A673 (cell line): ENCODE measurements around the gene BORA. TPM values are rescaled to one million over a fixed set of nuclear protein-coding genes. Genes with fewer than 3 reads are reported as not detected.

Experiments used
- BruUV-seq: library from RNA; stranded (reverse); fragments of 400-500 nt; replicated peaks from 2 replicates; lab custom pipeline; 2021; lab: Mats Ljungman, UMichigan
- CTCF ChIA-PET: fragments of 300-600 bp; sonication (Branson Sonifier 250); formaldehyde crosslinking; loops from one replicate; lab custom pipeline; 2022; ENCODE audit warnings: antibody characterized with exemption; lab: Charles Lee
- POLR2A ChIA-PET: fragments of 300-600 bp; sonication (Branson Sonifier 250); formaldehyde crosslinking; loops from one replicate; lab custom pipeline; 2022; ENCODE audit warnings: antibody characterized with exemption; ENCODE audit not compliant: low non-redundant PET; lab: Charles Lee
- DNase-seq: peaks from one replicate; pipeline ENCODE4 v3.0.0-alpha.2; 2015; ENCODE audit warnings: low spot score
- H3K27ac ChIP-seq: fragments of 200-600 bp; sonication (generic); 2 replicates; pipeline ENCODE4 v1.5.1; 2016; ENCODE audit warnings: mixed run types, low read depth, mild to moderate bottlenecking, mixed read lengths, antibody characterized with exemption, low read length; ENCODE audit not compliant: poor library complexity, severe bottlenecking
- H3K27me3 ChIP-seq: fragments of 200-600 bp; sonication (generic); replicated peaks from 2 replicates; pipeline ENCODE4 v1.6.1; 2017; ENCODE audit warnings: mixed run types, low read depth, mild to moderate bottlenecking, mixed read lengths, antibody characterized with exemption, low read length; ENCODE audit not compliant: insufficient read depth, poor library complexity
- H3K36me3 ChIP-seq: fragments of 200-600 bp; sonication (generic); 2 replicates; pipeline ENCODE4 v1.6.1; 2016; ENCODE audit warnings: mixed run types, mild to moderate bottlenecking, mixed read lengths, antibody characterized with exemption, low read length; ENCODE audit not compliant: insufficient read depth, poor library complexity, severe bottlenecking
- H3K4me1 ChIP-seq: fragments of 200-600 bp; sonication (generic); 2 replicates; pipeline ENCODE4 v1.6.1; 2017; ENCODE audit warnings: mixed run types, mild to moderate bottlenecking, mixed read lengths, antibody characterized with exemption, low read length; ENCODE audit not compliant: insufficient read depth, poor library complexity, severe bottlenecking
- H3K4me3 ChIP-seq: fragments of 200-600 bp; sonication (generic); 2 replicates; pipeline ENCODE4 v1.5.1; 2016; ENCODE audit warnings: low read depth, mixed run types, mild to moderate bottlenecking, mixed read lengths, low read length; ENCODE audit not compliant: poor library complexity, severe bottlenecking
- H3K9me3 ChIP-seq: fragments of 200-600 bp; sonication (generic); 2 replicates; pipeline ENCODE4 v1.6.1; 2016; ENCODE audit warnings: mixed run types, low read depth, mild to moderate bottlenecking, mixed read lengths, antibody characterized with exemption, low read length; ENCODE audit not compliant: poor library complexity, severe bottlenecking
- EZH2 ChIP-seq: fragments of 200-600 bp; sonication (generic); IDR thresholded peaks from 2 replicates; pipeline ENCODE4 v1.6.1; 2017; ENCODE audit warnings: borderline replicate concordance, low read depth, mild to moderate bottlenecking, mixed read lengths, antibody characterized with exemption, low read length; ENCODE audit not compliant: poor library complexity, severe bottlenecking
- intact Hi-C: fragments of 100-400 bp; cut with micrococcal nuclease; formaldehyde crosslinking; loops from one replicate; pipeline ENCODE4 v1.10.0; 2022; ENCODE audit not compliant: unreplicated experiment
- total RNA-seq: library from RNA; stranded (reverse); gene quantifications from 2 replicates; pipeline ENCODE4 v1.2.3, GENCODE V29; 2021
- TF ChIP-seq, protein P1 (sequence below): fragments of 300-800, 200-600 bp; sonication (generic); conservative IDR thresholded peaks from 2 replicates; pipeline ENCODE4 v1.5.1; 2017; ENCODE audit warnings: low read depth, mild to moderate bottlenecking, antibody characterized with exemption, low read length, moderate library complexity, mixed read lengths

The BORA gene
- total RNA-seq, 1 experiment from 2014 or later, result 17.1 TPM

DNA sequence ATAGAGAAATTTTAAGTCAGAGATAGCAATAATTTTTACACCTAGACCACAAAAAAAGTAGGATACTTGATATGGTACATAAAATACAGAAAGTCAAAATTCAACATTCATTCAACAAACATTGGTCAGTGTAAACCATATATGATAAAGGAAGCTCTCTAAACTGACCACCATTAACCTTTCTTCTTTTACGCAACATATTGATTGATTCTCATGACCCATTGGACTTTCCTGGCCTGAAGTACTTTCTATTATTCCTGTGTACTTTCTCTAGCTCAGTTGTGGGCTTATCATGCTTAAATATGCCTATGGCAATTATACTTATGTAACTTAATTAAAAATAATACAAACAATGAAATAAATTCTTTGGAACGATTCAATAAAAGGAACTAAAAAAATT, 64.9 kb downstream of the BORA start:
- no peak overlapping the region for H3K27ac ChIP-seq
- no peak for TF ChIP-seq EZH2
- TF ChIP-seq, protein P1, sequence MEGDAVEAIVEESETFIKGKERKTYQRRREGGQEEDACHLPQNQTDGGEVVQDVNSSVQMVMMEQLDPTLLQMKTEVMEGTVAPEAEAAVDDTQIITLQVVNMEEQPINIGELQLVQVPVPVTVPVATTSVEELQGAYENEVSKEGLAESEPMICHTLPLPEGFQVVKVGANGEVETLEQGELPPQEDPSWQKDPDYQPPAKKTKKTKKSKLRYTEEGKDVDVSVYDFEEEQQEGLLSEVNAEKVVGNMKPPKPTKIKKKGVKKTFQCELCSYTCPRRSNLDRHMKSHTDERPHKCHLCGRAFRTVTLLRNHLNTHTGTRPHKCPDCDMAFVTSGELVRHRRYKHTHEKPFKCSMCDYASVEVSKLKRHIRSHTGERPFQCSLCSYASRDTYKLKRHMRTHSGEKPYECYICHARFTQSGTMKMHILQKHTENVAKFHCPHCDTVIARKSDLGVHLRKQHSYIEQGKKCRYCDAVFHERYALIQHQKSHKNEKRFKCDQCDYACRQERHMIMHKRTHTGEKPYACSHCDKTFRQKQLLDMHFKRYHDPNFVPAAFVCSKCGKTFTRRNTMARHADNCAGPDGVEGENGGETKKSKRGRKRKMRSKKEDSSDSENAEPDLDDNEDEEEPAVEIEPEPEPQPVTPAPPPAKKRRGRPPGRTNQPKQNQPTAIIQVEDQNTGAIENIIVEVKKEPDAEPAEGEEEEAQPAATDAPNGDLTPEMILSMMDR, result no peak
- BruUV-seq, result no TSS peak
- DNase-seq, result no peak
- no peaks in the 10 kb centered on the region for H3K9me3 ChIP-seq
- H3K4me1 ChIP-seq, result no peaks in the 10 kb centered on the region
- H3K4me3 ChIP-seq, result no peak overlapping the region
- CTCF ChIA-PET, result no interaction called here
- no peaks in the 10 kb centered on the region for H3K27me3 ChIP-seq
- intact Hi-C loops, result no loop called here
- H3K36me3 ChIP-seq, result peaks cover 32% of the 10 kb centered on the region
- POLR2A ChIA-PET, result no interaction called here

DNA sequence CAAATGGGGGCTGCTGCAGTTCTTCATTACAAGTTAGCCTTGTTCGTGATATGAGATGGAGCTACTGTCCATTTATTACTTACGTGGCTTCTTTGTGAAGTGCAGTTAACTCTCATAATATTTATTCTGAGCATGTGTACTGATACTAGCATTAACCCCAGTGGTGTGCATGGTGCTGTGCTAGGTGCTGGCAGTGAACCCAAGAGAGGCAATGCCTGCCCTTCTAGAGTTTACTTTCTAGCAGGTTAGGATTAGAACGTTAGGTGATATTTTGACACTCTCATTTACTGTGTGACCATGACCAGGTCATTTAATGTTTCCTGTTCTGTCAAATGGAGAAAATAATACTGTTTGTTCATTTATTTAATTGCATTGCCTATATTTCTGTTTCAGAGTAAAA, 71.1 kb downstream of the BORA start:
- no peak for TF ChIP-seq EZH2
- TF ChIP-seq, protein P1, result no peak
- peaks cover 17% of the 10 kb centered on the region for H3K36me3 ChIP-seq
- H3K27ac ChIP-seq, result no peak overlapping the region
- intact Hi-C loops, result no loop called here
- H3K4me3 ChIP-seq, result no peak overlapping the region
- no peaks in the 10 kb centered on the region for H3K27me3 ChIP-seq
- ChIA-PET CTCF (no interaction called here), POLR2A (no interaction called here)
- no peaks in the 10 kb centered on the region for H3K4me1 ChIP-seq
- no peaks in the 10 kb centered on the region for H3K9me3 ChIP-seq
- DNase-seq, result no peak
- BruUV-seq, result no TSS peak

DNA sequence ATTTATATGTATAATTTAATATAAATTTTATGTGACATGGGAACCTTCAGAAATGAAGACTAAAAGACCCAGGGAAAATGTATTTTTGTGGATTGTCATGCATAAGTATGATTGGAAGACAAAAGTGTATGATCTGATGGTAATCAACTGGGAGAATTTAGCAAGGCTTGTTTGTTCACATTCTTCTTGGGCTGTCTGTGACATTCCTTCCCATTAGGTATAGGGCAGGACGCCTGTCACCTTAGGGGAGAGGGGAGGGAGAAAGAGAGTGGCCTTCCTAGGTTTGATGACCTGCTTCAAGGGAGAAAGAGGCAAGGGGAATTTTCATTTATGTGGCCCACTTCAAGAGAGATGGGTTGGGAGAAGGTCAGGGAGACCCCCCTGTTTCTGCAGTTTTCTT, 76.6 kb downstream of the BORA start:
- DNase-seq, result no peak
- intact Hi-C loops, result no loop called here
- no peak for TF ChIP-seq EZH2
- TF ChIP-seq, protein P1, result no peak
- Histone ChIP-seq H3K27ac (no peak overlapping the region), H3K36me3 (peaks cover 9% of the 10 kb centered on the region), H3K4me1 (no peaks in the 10 kb centered on the region), H3K4me3 (no peak overlapping the region), H3K27me3 (no peaks in the 10 kb centered on the region), H3K9me3 (no peaks in the 10 kb centered on the region)
- ChIA-PET CTCF (no interaction called here), POLR2A (no interaction called here)
- BruUV-seq, result no TSS peak

Other genes starting within 250 kb of the BORA start
- 36.9 and 38.9 TPM in 2 replicates for gene MZT1, start 294 bp upstream of the BORA start, total RNA-seq
- 37.1 and 43.2 TPM in 2 replicates for gene DIS3, start 54.0 kb downstream of the BORA start, total RNA-seq
- gene PIBF1, start 54.2 kb downstream of the BORA start, total RNA-seq, result 28.2 and 30.6 TPM in 2 replicates